COR-L47 (cell line): ENCODE data around the gene SAFB2.

Experiments
- DNase-seq: peaks from one replicate; lab custom pipeline; 2025; lab: John Stamatoyannopoulos, UW

The SAFB2 gene

DNA sequence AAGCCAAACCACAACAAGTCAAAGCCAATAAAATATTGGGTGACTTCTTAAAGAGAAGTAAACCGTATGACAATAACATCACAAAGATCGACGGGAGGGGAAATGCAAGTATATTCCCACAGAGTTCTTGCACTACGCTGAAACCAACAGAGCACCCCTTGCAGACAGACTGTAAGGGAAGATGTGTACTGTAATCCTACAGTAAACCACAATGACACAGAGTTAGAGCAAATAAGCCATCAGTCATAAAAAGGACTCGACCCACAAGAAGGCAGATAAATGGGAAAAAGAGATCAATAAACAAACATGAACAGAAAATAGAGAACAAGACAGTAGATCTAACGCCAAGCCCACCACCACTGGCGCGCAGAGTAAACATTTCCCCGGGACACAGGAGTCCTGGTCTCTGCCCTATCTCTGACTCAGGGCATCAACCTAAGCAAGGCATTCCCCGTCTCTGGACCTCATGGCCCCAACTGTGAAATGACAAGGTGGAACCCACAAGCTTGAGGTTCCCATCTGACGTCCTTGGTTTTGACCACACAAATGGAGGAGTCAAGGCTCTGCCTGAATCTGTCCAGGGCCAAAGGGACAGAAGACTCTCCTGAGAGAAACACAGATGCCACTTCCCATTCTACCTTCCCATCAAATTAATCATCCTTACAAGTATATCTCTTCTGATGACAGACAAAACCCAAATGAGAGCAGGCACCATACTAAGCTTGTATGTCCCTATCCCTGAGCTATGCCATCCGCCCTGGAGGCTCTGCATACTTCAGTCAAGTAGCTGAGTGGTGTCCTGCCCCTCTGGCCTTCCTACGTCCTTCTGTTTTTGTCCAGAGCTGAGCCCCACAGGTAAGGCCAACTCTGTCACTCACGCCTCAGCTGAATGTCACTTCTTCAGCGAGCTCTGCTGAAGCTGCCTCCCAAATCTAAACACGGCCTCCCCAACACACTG is 15.0 kb downstream of the SAFB2 start:
- DNase-seq = no peak

DNA sequence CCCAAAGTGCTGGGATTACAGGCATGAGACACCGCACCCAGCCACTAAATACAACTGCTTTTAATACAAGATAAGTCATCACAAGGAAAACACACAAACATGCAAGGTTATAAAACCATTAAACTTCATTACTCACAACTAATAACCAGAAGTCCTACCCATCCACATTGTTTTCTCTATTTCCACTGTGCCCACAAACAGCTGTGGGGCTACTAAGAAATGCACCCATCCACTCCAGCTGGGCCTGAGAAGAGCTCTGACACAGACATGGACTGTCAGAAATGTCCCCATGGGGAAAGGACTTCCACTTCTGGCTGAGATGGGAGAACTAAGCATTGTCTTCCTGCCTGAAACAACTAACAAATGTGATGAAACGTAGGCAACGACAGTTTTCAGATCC is 17.2 kb downstream of the SAFB2 start:
- DNase-seq = no peak

DNA sequence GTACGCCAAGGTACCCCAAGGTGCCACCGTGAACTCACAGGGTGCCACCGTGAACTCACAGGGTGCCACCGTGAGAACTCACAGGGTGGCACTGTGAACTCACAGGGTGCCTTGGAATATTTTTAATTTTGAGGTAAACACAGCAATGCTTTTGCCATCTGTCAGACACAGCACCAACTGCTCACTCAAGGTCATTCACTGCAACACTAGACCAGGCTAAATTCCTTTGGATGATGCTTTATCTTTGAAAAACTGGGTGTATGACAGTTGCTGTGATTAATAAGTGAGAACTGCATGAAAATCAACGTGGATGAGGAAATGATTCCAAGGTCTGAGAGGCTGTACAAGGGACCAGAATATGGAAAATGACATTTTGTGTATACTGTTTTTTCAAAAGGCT is 18.9 kb downstream of the SAFB2 start:
- no peak for DNase-seq

DNA sequence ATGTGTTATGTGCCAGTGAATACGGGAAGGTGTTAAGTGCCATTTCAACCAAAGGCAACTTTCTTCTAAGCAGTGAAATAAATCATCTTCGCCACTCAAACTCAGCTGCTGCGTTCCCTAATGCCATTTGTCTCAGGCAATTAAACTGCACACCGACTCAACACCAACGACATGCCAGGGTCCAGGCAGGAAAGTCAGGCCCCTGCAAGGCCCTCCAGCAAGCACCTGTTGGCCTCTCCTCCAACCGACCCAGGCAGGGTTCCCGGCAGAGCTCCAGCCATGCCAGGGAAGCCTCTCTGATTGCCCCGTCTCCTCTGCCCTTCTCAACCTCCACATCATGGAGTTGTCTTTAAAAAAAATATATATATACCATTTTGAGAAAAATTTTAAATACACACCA is 21.8 kb downstream of the SAFB2 start:
- DNase-seq = no peak

DNA sequence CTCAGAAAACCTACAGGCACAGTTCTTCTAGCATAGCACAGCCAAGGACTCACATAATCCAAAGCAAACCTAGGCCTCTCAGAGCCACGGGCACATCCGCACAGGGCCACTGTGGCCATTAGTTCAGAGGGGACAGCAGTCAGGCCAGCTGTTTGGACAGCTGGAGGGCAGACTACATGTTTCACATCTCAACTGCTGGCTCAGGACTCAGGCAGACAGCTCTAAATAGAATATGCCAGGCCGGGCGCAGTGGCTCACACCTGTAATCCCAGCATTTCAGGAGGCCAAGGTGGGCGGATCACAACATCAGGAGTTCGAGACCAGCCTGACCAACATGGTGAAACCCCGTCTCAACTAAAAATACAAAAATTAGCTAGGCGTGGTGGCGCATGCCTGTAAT is 26.8 kb downstream of the SAFB2 start:
- DNase-seq = no peak

DNA sequence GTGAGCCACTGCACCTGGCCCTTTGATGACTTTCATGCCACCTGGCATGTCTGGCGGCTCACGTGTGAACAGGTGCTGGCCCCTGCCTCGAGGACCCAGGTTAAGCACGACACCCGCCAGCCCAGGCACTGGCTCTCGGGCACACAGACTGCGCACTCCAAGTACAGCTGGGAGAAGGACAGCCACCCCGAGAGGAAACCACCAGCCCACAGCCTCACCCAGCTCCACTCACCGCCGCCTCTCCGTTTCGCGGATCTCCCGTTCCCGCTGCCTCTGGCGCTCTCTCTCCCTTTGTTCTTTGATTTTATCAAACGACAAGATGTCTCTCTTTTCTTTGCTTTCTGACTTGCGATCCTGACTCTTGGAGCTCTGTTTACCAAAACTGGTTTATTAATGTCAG is 27.4 kb downstream of the SAFB2 start:
- DNase-seq = no peak

DNA sequence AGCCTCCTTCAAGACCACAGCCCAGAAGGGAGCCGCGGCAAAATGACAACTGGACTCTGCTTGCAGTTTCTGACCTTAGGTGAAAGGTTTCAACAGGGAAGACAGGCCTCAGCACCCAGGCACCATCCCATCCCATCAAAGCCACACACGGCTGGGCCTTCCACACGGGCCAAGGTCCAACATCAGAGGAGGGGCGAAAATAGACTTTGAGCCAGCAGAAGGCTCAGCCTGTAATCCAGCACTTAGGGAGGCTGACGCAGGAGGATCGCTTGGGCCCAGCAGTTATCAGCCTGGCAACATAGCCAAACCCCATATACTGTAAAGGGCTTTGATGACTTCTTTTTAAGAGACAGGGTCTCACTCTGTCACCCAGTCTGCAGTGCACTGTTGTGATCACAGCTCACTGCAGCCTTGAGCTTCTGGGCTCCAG is 28.0 kb downstream of the SAFB2 start:
- no peak for DNase-seq

DNA sequence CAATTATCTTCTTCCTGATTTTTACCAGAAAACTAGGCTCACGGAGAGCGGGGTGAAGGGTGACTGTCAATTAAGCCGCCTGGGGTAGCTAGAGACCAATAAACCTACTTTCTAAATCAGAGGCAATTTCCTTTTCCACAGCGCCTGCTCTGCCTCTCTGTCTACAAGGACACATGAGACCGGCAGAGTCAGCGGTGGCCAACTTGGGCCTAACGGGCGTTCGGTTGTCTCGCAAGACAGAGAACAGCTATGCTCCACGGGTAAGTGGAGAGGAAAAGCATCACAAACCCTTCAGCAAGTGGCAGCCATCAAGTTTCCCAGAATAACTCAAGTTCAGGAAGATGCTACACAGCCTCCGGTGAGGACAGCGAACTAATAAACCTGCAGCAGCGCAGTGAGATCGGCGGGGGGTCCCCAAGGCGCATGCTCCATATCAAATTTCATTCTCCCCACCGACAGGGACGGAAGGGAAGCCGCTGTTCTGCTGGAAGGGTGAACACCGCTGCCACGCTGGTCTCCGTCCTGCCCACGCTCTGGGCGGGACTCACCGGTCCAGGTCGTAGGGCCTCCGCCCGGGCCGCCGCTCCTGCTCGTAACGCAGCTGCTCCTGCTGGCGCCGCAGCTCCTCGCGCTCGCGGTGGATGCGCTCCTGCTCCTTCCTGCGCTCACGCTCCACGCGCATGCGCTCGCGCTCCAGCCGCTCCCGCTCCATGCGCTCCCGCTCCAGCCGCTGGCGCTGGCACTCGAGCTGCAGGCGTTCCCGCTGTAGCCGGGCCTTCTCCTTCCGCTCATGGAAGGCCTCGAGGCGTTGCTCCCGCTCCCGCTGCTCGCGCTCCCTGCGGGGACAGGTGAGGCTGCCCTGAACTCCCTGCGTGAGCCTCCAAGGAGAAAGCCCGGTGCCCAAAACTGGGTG is 29.0 kb downstream of the SAFB2 start:
- DNase-seq = no peak

DNA sequence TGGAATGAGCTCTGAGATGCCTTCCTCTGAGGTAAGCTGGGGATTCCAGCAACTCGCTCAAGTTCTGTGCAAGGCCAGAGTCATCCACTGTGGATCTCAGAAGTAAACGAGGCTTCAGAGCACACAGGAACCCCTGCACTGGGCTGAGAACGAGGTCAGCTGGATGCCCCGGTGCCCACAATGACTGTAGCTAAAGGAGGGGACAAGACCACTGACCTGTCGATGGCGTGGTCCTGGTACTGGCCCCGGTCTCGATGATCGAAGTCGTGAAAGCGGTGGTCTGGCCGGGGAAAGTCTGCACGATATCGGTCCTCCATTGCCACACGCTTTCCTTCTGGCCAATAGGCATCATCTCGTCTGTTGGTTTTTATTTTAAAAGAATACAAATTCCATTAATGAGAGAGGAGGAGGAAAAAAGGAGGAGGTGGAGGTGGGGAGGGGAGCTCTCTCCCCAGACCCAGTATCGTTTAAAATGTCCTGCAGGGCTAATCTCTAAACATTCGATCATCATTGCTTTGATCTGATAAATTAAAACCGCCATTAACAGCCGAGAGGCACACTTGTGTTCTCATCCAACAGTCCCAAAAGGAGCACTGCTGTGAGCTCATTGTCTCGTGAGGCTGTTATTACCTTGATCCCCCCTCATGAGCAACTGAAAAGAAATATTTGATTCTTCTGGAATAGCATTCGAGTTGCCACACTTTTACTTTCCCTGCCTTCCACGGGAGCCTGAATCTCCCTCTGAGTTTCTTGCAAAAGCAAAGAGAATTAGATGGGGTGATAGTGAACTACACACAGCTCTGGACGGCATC is 29.8 kb downstream of the SAFB2 start:
- DNase-seq = no peak

DNA sequence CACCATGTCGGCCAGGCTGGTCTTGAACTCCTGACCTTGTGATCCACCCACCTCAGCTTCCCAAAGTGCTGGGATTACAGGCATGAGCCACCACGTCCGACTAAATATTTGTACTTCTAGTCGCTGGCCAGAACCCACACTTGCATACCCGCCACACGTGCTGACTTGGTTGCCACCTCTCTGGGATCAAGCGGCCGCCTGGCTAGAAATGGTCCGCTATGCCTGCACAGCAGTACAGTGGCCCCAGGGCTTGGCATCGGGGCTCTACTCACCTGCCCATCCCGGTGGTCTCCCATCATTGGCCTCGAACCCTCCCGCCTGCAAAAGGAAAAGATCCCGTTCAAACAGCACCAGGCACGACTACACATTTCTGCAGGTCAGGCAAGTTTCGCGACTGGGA is 31.1 kb downstream of the SAFB2 start:
- DNase-seq = no peak

DNA sequence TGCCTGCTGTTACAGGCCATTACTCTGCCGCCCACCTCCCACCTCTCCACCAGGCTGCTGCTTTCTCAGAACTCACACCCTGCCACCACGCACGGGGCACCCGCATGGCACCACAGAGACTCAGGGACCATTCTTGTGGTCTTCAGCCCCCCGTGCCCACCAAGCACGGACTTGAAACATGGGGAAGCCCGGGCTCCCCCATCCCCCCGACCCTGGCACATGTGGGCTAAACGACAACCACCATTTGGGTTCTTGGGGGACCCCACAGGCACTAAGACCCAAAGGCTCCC is 31.8 kb downstream of the SAFB2 start:
- DNase-seq = no peak

DNA sequence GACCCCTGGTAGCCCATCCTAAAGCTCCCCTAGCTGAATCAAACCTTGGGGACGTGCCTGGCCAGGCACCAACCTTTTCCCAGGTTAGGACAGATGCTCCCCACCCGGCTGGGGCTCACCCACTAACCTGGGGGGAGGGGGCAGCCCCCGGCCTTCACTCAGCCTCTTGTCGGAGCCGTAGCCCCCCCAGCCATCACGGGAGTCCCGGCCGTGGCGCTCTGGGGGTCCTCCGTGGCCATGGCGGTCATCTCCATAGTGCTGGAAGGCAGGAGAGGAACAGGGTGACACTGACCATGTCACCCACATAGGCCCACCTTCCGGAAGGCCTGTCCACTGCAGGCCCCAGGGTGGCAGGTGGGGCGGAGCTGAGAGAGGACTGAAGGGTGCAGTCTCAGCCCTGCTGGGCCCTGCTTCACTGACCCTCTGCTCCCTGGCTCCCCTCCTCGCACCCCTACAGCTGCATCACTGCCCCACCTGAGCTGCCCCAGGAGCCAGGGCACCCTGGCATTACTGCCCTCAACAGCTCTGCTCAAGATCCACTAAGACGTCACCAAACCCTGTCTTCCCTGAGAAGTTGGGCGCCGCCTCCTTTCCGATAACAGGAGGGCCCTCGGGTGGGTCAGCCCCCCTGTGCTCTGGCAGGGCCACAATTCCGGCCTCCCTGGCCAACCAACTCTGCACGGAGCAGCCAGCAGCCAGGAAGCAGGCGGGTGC is 32.3 kb downstream of the SAFB2 start:
- no peak for DNase-seq

DNA sequence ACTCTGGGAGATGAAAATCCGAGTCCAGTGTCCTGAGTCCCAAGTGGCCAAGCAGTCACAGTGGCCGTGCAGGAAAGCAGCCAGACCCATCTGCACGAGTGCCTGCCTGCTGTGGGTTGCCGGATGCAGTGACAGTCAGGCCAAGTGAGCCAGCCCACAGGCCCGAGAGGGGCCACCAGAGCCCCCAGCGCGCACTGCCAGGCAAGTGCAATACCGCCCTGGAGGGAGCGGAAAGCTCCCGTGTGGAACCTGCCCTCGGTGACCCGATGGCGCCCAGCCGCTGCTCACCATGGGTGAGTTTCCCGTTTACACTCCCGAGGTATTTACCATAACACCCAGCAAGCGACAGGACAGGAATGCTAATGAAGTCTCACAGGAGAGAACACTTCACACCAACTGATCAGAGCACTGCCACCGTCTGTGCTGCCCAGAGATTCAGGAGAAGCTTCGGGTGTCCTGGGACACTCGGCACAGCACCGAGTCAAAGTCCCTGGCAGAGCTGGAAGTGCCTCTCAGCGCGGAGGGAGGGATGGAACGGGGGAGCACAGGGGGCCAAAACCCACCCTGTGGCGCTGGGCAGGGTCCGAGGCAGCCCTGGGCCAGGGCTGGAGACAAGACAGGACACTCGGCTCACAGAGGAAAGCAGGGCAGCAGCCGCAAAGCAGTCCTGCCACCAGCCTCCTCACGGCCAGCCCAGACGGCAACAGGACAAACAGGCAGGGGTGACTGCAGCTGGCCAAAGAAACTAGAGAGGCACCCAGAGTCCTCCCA is 33.5 kb downstream of the SAFB2 start:
- DNase-seq = no peak

DNA sequence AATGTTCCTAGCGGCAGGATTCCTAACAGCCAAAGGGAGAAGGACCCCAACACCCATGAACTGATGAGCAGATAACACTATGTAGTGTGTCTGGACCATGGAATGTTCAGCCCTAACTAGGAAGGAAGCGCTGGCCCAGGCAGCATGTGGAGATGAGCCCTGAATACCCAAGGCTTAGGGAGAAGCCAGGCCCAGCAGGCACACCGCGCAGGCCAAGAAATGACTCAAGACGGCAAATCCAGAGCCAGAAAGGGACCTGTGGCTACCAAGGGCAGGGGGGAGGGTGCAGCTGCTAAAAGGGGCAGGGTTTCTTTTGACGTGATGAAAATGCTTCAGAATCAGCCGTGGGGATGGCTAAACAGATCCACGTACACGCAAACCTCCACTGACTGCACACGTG is 34.1 kb downstream of the SAFB2 start:
- no peak for DNase-seq

DNA sequence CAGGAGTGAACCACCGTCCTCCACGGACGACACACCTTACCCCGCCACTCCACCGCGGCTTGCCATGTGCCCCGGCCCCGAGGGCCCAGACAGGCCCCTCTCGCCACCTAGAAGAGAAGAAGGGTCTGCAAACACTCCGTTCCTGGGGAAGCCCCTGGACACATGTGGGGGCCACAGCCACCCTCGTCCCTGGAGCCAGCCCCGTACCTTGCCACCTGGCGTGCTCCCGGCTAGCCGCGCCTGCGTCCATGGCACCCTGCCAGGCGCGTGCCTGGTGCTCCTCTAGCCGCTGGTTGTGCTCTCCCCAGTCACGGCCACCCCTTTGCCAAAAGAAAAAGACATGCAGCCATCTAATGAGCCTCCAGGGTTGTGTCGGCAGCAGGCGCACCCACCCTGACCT is 34.9 kb downstream of the SAFB2 start:
- DNase-seq = no peak

DNA sequence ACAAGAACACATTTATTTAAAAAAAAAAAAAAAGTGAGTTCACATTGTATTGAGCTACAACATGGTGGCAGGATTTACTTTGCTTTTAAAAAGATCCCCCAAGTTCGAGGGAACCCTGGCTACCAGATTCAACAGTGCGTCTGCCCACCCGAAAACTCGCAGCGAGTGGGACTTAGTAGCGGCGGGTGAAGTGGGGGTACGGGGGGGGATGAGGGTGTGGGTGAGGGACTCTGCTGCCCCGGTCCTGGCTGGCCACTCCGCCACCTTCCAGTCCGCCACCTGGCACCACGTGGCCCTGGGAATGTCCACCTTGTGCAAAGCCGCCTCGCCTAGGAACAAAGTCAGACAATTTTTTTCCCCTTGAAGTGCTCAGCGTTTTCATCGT is 35.5 kb downstream of the SAFB2 start:
- no peak for DNase-seq

DNA sequence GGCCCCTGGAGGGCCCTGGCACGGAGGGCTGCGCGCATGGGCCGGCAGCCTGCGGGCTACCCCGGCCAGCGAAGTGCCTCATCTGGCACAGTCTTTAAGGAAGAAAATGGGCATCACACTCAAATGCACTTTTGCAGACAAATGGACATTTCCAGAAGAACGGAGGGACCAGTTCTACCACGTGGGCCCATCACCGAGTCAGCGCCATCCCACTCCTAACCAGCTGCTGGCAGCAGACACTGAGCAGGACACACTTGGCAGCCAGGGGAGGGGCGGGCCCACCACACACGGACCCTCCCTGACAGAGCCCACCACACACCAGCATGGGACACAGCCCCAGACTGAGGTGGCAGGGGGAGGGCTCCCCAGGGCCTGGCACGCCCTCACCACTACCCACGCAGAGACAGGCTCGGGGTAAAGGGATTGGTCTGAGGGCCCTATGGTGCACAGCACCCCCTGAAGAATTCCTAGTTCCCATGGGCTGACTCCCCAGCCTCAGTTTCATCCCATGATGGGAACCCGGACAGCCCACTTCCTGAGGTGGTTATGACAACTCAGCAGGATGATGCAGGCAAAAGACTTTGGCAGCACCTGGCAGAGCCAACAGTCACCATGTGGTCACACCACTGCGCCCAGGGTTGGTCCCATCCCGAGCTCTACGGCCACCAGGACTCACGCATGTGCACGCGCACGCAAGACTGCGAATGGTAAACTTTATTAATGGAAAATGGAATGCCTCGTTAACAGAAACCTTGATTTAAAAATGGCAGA is 36.1 kb downstream of the SAFB2 start:
- no peak for DNase-seq

DNA sequence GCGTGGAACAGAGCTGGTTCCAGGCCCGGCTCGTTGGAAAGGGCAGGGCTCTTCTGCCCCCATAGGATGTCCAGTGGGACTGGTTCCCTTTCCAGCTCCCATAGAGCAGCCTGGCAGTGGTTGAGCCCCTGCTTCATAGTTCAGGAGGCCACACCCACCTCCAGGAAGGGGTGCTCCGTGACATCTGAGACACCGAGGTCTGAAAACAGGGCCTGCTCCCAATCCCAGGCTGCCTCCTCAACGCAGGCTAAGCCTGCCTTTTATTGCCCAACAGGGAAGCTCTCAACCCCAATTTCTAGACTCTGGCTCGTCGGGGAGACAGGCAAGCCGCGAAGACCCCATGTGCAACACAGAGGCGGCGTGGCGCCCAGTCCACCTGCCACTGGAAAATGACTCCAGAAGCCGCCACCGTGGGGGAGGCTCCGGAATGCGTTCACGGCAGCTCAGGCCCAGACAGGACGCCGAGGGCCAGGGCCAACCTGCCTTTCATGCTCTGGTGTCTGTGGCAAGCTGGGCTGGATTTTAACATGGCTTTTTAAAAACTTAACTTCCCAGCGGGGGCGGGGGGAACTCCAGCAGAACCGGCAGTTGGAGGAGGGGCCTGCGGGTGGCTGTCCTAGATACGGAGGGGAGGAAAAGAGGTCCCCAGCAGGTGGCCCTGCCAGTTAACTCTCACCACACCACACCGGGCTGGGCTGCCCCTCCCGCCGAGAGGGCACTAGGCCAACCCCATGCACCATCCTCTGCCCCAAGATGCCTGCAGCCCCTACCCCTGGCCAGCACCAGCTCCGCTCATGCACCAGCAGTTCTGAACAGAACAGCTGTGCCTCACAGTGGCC is 36.9 kb downstream of the SAFB2 start:
- no peak for DNase-seq

DNA sequence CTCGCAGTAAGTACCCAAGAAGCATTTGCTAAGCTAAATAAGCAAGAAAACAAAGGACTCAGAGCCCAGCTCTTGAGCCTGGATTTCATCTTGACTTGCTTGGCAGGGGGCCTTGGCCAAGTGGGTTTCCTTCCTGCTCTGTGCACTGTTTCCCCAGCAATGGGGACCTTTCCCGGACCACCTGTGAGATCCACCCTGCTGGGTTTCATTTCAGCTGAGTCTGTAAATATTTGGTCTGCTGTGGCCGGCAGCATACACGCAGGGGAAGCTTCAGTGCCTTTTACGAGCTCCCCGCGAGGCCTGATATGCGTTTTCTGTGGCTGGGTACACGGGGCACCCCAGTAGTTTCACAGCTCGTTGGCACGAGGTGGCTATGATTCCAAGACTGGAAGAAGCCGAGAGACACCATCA is 42.4 kb downstream of the SAFB2 start:
- peak; percentile 75 for DNase-seq
